Adrenal gland (tissue), 12 donors: ENCODE results near the gene NOS2. TPM values are rescaled to one million over a fixed set of nuclear protein-coding genes. Genes with fewer than 3 reads are reported as not detected.
"Not testable (repeated sequence)": the region's sequence is repeated elsewhere in the genome, so short reads cannot be mapped to it uniquely, and the experiment has no call there.

ENCODE experiments used
- DNase-seq, 7 donors: peaks; one replicate each; pipeline ENCODE4 v3.0.0-alpha.2; 2019 to 2020
- H3K27ac ChIP-seq, 5 donors: fragments of 200-600 bp; sonication (generic) in 4 of 5; 1 replicate in 3 of 5; 2 replicates in 2 of 5; pipeline versions ENCODE4 v1.5.1 to v1.8.0; 2016 to 2020; ENCODE audit warnings: mild to moderate bottlenecking in 1 of 5
- H3K27me3 ChIP-seq: fragments of 200-600 bp; 2 replicates; pipeline ENCODE4 v1.8.0; 2021
- H3K36me3 ChIP-seq, 2 donors: fragments of 200-600 bp; replicated peaks in 1 of 2; 1 replicate in 1 of 2; 2 replicates in 1 of 2; pipeline versions ENCODE4 v1.5.1 to v1.8.0; 2018 to 2022
- H3K4me1 ChIP-seq, 2 donors: fragments of 200-600 bp; replicated peaks in 1 of 2; 1 replicate in 1 of 2; 2 replicates in 1 of 2; pipeline versions ENCODE4 v1.5.1 to v1.8.0; 2018 to 2021
- H3K4me3 ChIP-seq, 4 donors: fragments of 200-600 bp; sonication (generic) in 3 of 4; one replicate each; pipeline ENCODE4 v1.5.1; 2016 to 2018
- H3K9me3 ChIP-seq, 3 donors: fragments of 200-600 bp; sonication (generic) in 1 of 3; replicated peaks in 1 of 3; 1 replicate in 2 of 3; 2 replicates in 1 of 3; pipeline versions ENCODE4 v1.5.1 to v1.8.0; 2016 to 2021
- CTCF ChIP-seq, 6 experiments: fragments of 450-650 bp in 4 of 6; fragments of 200-600 bp in 2 of 6; sonication (generic) in 1 of 6; IDR thresholded peaks; 1 replicate in 5 of 6; 2 replicates in 1 of 6; pipeline versions ENCODE4 v1.5.1 to v1.8.0; 2016 to 2021; ENCODE audit warnings: antibody characterized with exemption in 6 of 6, mild to moderate bottlenecking in 2 of 6, moderate library complexity in 1 of 6
- POLR2A ChIP-seq, 2 donors: fragments of 450-650 bp; IDR thresholded peaks; one replicate each; pipeline ENCODE4 v1.6.1; 2017; ENCODE audit warnings: antibody characterized with exemption in 2 of 2, mild to moderate bottlenecking in 2 of 2, moderate library complexity in 1 of 2
- WGBS, 4 donors: extraction: QIAGEN DNeasy Blood & Tissue Kit in 2 of 4; methylation state at CpG; one replicate each; pipeline versions ENCODE4 v1.1.5 to v1.1.7; 2013 to 2017; 5-methylcytosine and 5-hydroxymethylcytosine counted together
- intact Hi-C, 2 donors: fragments of 100-400 bp; cut with DNase I; formaldehyde crosslinking; loops; one replicate each; pipeline versions ENCODE4 v1.14.1 to v1.15.0; 2022 to 2023
- polyA plus RNA-seq, 3 donors: library from polyadenylated mRNA; stranded (reverse); fragments of 200-250 nt in 2 of 3; fragments of 350-450 nt in 1 of 3; fragmentation: Illumina TruSeq in 1 of 3; extraction: RNeasy Lipid Tissue Mini Kit (QIAGEN cat#74804) in 1 of 3; gene quantifications; one replicate each; pipeline ENCODE4 v1.2.3, GENCODE V29; 2013 to 2014
- total RNA-seq, 9 donors: library from RNA; depleted of rRNA in 4 of 9; stranded (reverse); fragments of >200 nt in 4 of 9; fragments of 120-200 nt in 1 of 9; fragmentation: NEBNext Ultra II Directional in 1 of 9; extraction: Animal tissue kit (Norgen Biotek cat#: 25700) in 1 of 9; gene quantifications; one replicate each; pipeline versions ENCODE4 v1.1.0 to v1.2.4, GENCODE V29; 2013 to 2023
- donor health status: healthy with polysubstance abuse.
- donor health status: Bipolar disorder and iron deficiency.
- donor health status: DM: yes; HTN: yes; CAD: no.
- donor health status: DM: no; HTN: no; CAD: no.
- donor health status: DM: no; HTN: no; CAD: no.
- donor health status: DM: yes; HTN: yes; CAD: no.

NOS2 gene
- total and polyA plus RNA-seq, 12 donors = 0.17 to 3.3 (median 0.61) TPM

DNA sequence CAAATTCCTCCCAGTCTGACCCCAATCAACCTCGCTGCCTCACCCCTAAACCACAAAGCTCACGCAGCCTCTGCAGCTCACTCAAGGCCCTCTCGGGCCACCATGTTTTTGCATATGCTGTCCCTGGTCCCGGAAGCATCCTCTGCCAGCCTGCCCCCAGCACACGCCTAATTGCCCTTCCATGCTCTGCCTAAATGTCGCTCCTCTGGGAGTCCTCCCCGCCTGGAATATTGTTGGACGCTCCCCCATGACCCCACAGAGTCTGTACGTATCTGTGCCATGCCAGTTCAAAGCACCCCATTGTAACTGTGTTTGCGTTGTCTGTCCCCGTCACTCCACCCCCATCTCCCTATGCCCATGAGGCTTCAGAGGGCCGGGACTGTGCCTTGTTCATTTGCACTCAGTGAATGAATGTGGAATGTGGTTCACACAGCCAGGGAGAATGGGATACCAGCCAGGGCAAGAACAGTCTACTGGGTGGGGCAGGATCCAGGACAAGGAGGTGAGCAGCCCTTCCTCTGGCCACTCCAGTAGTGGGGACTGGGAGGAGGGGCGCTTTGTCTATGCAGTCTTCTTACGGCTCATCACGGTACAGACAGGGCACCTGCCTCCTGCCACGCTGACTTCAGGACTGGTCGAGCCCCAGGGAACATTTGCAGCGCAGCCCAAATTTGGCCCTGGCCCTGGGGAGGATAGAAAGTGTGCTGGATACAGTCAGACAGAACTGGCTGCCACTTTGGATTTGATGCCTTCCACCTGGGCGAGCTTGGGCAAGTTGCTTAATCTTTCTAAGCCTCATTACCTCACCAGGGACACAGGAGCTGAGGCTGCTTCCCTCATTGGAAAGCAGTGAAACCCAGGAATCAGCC lies 48.5 kb downstream of the NOS2 start:
- no peaks in the 10 kb centered on the region for H3K27me3 ChIP-seq
- no peaks in the 10 kb centered on the region for H3K9me3 ChIP-seq
- H3K4me3 ChIP-seq = no peak overlapping the region
- 87 to 93% (median 89%) methylated on average over 17 to 19 of the region's 19 CpGs for WGBS, 4 donors
- H3K36me3 ChIP-seq = no peaks in the 10 kb centered on the region
- TF ChIP-seq POLR2A (IDR thresholded peaks at IDR 0.05) (no peak), CTCF (IDR thresholded peaks at IDR 0.05) (no peak)
- no peak overlapping the region for H3K27ac ChIP-seq
- H3K4me1 ChIP-seq = no peaks in the 10 kb centered on the region
- intact Hi-C loops = no loop called here
- DNase-seq = peak in 2 of 7 donors; percentile 11 to 30

- H3K27me3 ChIP-seq = no peaks in the 10 kb centered on the region
- no peak overlapping the region for H3K27ac ChIP-seq
- H3K9me3 ChIP-seq = no peaks in the 10 kb centered on the region
- H3K4me3 ChIP-seq = no peak overlapping the region
- no peaks in the 10 kb centered on the region for H3K36me3 ChIP-seq
- WGBS, 4 donors = 80 to 91% (median 90%) methylated on average over 8 of the region's 8 CpGs
- no peaks in the 10 kb centered on the region for H3K4me1 ChIP-seq
- intact Hi-C loops = no loop called here
- no peak for TF ChIP-seq CTCF (IDR thresholded peaks at IDR 0.05)
- TF ChIP-seq POLR2A (IDR thresholded peaks at IDR 0.05) = no peak
- peak in 2 of 7 donors; percentile 7 to 15 for DNase-seq
These were observed 49.2 kb downstream of the NOS2 start for GRCh38 chr17:27751166-27751565.

GRCh38 chr17:27749562-27750150 lies 50.7 kb downstream of the NOS2 start:
- H3K9me3 ChIP-seq, H3K4me3 ChIP-seq, H3K36me3 ChIP-seq, H3K4me1 ChIP-seq, H3K27me3 ChIP-seq, H3K27ac ChIP-seq: not testable (repeated sequence)
- intact Hi-C loops = loop anchor here in 1 of 2 donors (5.0 kb wide), 1 partner anchor 52 kb away; no protein-coding TSS in a partner anchor
- WGBS, 4 donors = 89 to 96% (median 93%) methylated on average over 14 to 15 of the region's 15 CpGs
- peak in 2 of 7 donors; percentile 2 to 20 for DNase-seq

DNA sequence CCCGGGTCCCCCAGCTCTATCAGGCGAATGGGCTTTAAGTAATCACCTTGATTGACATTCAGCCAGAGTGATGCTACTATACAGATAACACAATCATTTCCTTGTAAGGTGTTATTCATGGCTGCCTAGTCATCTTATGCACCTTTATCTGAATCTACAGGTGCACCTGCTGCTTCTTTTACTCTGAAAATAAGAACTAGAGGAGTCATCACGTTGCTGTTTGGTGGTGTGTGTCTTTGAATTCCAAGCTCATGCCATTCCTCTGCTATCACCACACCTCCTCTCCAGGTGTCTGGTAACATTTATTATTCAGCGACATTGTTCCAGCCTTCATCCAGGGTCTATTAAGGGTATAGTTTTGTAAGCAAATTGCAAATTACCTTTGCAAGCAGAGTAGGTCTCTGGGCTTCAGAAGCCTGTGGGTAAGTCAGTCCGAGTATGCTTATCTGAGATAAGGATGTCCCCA lies 51.9 kb downstream of the NOS2 start:
- Histone ChIP-seq H3K4me1 (no peaks in the 10 kb centered on the region), H3K27me3 (no peaks in the 10 kb centered on the region), H3K9me3 (no peaks in the 10 kb centered on the region), H3K4me3 (no peak overlapping the region), H3K36me3 (no peaks in the 10 kb centered on the region), H3K27ac (no peak overlapping the region)
- 62 to 82% (median 71%) methylated on average over 4 to 5 of the region's 5 CpGs for WGBS, 4 donors
- TF ChIP-seq POLR2A (IDR thresholded peaks at IDR 0.05) (no peak), CTCF (IDR thresholded peaks at IDR 0.05) (no peak)
- intact Hi-C loops = loop anchor here in 1 of 2 donors (5.0 kb wide), 1 partner anchor 51 kb away; no protein-coding TSS in a partner anchor
- DNase-seq = no peak
